HG02852 (cell line): ENCODE data around the gene DNAJC15.

Experiments used
- ATAC-seq: cut with Tn5 transposase; IDR thresholded peaks from one replicate; pipeline ENCODE4 v1.9.1; 2021; ENCODE audit warnings: mild to moderate bottlenecking, moderate library complexity; ENCODE audit not compliant: unreplicated experiment

DNAJC15 gene

DNA sequence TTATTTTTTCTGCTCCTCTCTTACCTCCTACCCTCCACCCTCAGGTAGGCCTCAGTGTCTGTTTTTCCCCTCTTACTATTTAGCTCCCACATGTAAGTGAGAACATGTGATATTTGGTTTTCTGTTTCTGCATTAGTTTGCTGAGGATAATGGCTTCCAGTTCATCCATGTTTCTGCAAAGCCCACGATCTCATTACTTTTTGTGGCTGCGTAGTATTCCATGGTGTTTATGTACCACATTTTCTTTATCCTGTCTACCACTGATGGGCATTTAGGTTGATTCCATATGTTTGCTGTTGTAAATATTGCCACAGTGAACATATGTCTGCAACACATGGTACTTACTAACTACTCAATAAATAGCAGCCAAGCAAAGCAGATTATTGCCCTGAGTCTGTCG, 56.8 kb downstream of the DNAJC15 start:
- no peak for ATAC-seq

DNA sequence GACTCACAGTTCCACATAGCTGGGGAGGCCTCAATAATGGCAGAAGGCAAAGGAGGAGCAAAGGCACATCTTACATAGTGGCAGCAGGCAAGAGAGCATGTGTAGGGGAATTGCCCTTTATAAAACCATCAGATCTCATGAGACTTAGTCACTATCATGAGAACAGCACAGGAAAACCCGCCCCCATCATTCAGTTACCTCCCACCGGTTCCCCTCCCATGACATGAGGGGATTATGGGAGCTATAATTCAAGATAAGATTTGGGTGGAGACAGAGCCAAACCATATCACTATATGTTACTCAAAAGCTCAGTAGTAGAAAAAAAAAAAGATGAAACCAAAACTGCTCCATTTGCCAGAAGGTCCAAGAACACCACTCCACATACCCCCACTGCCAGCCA, 58.5 kb downstream of the DNAJC15 start:
- no peak for ATAC-seq

DNA sequence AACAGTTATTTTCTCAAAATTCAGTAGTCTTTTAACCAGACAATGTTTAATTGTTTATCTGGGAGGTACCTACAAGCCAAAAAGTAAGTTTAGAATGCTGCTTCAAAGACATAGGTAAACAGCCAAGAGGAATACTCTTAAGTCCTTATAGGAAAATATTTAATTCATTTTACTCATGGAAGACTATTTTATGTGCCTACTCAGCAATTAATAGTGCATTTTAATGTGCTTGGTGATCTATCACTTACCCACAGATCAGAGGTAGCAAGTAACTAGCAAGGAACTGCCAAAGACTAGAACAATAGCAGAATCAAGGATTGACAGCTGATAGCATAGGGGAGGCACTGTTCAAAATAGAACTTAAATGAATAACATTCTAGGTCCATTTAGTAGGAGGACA, 60.4 kb downstream of the DNAJC15 start:
- ATAC-seq, result no peak

DNA sequence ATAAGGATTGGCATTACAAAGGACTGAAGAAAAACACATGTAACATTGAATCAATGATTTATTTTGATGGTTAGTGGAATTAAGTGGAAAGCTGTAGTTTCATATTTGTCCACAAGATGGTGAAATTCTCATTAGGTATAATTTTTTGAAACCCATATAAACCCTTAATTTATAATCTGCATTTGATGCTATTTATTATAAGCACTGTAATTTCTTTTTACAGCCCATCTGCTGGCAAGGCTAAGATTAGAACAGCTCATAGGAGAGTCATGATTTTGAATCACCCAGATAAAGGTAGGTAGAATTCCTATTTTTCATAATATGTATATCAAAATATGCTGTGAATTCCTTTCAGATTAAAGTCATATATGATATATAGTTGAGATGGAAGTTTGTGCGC, 62.2 kb downstream of the DNAJC15 start:
- ATAC-seq, result no peak

DNA sequence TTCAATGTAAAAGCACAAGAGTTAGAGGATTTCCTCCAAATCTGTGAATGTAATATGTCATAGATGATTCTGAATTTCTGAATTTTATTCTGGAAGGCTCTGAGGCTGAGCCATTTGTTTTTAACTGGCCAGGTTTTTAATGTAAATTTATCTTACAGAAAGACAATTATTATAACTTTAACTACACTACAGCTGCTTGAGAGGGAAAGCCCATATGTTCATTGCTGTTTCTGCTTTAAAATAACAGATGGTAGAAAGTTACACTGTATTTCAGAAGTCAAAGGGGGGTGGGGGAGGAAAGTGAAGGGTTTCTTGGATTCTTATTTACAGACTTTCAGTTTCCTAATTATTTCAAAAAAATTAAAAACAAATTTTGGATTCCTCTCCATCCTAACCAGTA, 62.8 kb downstream of the DNAJC15 start:
- no peak for ATAC-seq

DNA sequence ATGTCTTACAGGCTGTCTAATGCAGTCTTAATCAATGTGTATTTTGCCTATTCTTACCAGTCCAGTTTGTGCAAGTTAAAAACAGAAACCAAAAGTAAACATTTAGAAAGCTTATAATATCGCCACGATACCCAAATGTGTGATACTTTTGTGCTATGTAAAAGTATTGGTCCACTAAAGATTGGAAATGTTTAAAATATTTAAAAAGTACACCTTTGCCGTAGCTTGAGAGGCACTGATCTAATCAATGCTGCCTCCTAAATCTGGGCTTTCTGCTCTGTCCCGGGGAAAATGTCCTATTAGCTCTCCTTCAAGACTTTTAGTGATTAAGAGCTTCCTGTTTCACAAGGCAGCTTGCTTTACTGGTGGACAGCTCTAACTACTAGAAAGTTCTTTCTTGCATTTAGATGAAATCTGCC, 64.7 kb downstream of the DNAJC15 start:
- no peak for ATAC-seq

DNA sequence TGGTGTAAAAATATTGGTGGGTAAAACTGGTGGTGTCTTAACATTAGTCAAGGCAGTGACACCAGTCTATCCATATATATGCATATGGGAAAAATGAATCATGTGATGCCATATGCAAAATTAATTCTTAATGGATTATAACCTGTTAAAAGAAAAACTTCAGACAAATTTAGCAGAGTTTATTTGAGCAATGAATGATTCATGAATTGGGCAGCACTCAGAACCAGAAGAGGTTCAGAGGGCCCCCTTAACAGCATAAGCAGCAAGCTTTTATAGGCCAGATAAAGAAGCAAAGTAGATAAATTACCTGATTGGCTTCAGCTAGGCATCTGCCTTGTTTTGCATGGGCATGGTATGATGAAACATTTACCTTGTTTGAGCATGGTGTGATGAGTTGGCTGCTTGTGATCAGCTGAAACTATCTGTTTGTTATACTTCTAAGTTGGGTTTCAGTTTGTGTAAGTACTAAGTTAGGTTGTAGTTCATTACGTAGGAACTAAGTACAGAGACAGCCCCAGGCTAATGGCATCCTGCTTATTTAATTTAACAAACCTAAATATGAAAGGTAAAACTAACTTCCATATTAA, 66.6 kb downstream of the DNAJC15 start:
- no peak for ATAC-seq

DNA sequence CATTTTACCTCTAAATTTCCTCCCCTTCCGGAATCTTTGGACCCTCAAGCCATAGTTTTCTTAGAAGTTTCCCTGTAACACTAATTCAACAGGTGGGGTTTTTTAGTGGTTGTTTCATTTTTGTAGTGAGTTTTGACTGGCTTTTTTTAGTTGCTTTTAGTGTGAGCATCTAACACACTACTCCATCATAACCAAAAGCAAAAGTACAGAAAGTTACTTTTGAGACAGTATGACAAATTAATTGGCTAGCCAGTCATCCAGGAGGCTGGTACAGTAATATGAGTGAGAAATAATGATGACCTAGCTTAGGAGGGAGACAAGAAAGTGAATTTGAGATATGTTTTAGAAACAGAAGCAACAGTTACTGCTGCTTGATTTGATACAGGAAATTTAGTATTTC, 71.5 kb downstream of the DNAJC15 start:
- ATAC-seq, result peak; percentile 95

DNA sequence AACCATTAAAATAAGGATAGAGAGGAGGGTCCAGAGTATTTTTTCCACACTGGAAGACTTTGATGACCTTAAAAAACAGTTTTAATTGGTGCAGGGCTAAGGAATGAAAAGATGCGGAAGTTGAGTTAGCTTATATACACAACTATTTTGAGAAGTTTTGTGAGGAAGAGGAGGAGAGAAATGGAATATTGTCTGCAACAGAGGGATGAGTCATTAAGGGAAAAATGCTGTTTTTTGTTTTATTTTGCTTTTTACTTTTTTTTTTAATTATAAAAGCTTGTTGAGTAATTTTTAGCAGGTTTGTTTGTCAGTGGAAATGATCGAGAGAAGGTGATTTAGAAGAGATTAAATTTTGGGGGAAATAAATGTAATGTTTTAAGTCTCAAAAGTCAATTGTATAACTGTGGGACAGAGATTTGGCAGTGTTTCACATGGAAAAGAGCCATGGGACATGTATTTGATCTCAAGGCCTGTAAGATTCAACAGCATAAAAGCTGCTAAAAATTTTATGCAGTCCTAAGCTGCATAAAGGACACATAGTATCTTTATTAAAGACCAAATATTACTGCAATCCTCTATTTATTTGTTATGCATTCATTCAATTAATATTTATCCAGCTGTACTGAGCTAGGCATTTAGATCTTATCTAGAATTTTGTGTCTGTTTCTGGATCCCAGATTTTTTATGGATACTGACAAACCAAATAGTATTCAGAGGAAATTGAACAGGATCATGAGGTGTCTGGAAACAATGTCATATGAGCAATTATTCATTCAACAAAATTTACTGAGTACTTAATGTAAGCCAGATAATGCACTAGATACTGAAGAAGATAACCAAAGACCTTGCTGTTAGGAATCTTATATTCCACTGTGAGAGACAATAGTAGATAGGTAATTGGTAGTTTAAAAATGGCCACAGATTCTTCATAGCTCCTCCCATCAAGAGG, 72.7 kb downstream of the DNAJC15 start:
- no peak for ATAC-seq

DNA sequence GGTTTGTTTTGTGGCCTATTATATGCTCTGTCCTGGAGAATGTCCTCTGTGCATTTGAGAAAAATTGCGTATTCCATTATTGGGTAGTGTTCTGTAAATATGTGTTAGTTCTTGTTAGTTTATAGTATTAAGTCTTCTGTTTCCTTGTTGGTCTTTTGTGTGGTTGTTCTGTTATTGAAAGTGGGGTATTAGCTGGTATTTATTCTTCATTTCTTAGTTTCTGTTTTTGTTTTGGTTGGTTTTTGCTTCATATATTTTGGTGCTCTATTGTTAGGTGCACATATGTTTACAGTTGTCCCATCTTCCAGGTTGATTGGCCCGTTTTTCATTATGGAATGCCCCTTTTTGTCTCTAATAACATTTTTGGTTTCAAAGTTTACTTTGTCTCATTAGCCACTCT, 77.3 kb downstream of the DNAJC15 start:
- peak; percentile 48 for ATAC-seq

DNA sequence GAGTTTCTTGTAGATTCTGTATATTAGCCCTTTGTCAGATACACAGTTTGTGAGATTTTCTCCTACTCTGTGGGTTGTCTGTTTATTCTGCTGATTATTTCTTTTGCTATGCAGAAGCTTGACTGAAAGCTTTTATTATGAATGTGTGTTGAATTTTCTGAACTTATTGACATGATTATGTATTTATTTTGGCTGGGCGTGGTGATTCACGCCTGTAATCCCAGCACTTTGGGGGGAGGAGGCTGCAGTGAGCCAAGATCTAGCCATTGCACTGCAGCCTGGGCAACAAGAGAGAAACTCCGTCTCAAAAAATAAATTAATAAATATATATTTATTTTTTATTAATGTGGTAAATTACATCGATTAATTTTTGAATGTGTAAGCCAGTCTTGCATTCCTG, 78.9 kb downstream of the DNAJC15 start:
- ATAC-seq, result no peak

DNA sequence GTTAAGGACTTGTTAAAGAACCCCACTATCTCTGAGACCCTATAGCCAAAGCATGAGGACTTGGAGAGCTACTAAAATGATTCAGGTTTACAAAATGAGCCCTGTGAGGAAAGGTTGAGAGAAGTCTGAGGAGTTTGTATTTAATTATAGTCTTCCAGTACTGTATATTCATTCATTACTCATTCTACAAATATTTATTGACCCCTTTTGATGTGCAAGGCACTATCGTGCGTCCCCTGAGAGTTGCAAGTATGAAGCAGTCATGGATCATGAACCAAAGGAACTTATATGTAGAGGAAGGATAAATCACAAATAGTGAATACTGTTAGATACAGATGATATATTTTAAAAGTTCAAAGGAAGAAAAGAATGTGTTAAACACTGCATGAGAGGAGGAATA, 84.4 kb downstream of the DNAJC15 start:
- ATAC-seq, result no peak

DNA sequence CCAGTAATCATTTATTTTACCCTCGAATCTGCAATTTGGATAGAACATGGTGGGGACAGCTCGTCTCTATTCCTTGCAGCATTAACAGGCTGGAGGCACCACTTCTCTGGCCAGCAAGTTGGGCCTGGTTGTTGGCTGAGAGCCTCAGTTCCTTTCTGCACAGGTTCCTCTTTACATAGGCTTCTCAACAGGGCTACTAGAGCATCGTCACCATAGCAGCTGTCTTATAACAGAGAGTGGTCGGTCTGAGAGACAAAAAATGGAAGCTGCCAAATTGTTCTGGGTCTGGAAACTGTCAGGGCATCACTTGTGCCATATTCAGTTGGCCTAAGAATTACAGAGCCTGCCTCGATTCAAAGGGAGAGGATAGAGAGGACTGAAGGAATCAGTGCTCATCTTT, 86.7 kb downstream of the DNAJC15 start:
- ATAC-seq, result no peak

DNA sequence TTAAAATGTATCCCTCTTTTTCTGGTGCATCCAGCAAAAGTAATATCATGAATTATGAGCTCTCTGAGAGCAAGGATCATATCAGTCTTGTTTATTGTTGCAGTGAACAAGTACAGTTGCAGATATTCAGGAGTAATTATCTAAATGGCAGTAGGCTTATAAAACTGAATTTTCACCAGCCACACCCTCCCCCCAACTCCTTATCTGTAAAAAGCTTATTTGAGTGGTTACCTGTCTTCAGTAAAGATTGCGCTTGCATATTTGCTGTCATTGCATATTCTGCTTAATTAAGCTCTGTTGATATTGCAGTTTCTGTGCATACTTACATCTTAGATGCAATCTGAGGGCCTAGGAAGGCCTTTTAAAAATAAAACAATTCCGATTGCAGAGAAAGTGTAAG, 87.3 kb downstream of the DNAJC15 start:
- no peak for ATAC-seq

DNA sequence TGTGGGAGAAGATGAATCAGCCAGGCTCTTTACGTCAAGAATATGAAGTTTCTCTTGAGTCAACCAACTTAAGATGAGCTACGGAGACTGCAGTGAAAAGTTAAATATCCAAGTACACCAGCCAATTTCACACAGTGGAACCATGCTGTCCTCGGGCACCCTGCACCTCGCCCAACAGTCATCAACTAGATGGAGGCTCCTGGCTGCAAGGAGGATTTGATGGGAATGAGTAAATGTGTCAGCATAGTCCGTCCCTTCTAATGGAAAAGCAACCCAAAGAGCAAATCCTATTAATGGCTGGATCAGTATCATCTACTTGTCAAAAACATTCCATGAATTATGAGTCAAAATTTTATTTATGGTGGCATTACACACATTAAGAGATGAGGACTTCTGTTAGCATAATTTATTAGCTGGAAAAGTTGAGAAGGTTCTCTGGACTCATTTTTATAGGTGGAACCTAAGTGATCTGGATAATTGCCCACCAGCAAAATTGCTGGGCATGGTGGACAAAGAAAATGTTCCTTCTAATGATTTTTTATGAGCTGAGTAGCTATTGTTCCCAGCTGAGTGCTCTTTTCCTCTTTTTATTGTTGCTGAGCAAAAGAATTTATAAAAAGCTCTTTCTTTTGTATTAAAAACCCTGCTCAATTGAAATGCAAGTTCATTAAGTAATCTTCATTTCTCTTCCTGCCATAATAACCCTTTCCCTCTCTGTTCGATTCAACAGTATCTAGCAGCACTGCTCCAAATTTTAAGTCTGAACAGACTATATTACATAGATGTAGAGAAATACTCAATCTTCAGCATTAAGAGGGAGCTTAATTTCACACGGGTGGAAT, 88.4 kb downstream of the DNAJC15 start:
- no peak for ATAC-seq

DNA sequence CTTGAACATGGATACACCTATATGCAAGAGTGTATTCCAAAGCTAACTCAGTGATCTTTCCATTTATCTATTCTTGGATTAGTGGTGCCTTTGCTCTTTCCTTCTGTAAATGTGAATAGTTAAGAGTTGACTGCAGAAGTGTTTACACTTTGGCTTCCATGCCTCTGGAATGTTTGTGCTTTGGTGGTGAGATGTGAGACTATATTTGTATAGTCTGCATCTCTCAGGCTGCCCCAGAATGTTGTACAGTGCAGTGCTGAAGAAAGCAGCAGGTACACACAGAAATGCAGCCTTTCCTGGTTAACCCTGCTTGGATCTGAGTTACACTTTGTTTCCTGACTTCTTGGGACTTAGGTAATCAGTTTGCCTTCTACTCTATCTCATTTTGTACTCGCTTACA, 90.2 kb downstream of the DNAJC15 start:
- no peak for ATAC-seq

DNA sequence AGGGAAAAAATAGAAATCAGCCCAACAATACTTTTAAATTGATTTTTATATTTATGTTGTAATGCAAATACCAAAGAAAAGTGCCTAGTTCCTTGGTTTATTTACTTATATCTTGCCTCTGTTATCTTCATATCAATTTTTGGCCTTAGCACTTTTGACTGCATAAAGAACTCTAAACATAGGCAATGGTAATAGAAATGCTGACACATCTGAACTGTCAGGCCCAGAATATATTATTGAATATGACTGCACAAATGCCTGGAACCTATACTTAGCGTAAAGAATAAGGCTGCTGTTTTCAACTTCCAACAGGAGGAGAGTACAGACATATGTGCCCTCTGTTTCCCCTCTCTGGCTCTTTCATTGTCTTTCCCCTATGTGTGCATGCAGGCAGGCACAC, 91.1 kb downstream of the DNAJC15 start:
- no peak for ATAC-seq

DNA sequence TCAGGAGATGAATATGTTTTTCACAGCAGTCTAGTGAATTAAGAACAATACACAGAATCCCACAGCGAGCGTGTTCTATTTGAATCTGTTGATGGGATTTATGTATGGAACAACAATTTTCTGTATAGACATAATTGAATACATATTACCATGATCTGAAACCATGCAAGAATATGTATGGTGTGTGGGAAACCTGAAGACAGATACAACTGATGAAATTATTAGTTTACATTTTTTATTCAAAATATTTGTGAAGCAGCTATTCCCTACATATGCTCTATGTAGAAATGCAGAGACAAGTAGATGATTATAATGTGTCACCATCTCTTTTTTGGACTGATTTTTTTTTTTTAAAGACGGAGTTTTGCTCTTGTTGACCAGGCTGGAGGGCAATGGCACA, 91.8 kb downstream of the DNAJC15 start:
- ATAC-seq, result no peak

DNA sequence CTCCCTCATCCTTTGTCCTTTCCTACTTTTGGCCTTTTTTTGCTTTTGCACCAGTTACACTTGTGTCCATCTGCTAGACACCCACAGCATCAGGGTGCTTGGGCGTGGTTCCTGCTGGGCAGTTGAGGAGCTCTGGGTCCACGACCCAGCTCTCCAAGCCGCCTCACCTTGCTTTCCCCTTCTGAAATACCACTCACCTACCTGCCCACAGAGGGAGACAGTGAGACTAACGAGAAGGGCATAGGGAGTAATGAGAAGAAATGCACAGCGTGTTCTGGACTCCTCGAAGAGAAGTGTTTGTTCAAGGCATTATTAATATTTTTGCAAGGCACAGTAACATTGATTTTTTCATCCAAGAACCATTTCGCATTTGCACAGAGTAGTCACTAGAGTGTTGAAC, 92.9 kb downstream of the DNAJC15 start:
- ATAC-seq, result no peak

DNA sequence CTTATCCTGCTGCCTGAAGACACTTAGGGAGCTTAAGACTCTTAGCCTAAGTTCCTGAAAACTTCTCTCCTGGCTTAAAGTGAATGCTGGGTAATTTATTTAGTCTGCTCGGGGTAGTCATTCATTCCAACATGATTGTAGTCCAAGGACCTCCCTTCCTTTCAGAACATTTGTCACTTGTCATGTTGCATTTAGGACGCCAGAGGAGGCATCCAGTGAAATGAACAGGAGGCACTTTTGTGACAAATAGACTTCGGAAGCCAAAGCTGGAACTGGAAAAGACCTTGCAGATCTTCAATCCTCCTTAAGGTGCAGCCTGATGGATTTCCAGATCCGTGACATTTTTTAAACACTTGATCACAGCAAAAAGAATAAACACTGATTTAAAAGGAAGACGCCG, 95.1 kb downstream of the DNAJC15 start:
- no peak for ATAC-seq

DNA sequence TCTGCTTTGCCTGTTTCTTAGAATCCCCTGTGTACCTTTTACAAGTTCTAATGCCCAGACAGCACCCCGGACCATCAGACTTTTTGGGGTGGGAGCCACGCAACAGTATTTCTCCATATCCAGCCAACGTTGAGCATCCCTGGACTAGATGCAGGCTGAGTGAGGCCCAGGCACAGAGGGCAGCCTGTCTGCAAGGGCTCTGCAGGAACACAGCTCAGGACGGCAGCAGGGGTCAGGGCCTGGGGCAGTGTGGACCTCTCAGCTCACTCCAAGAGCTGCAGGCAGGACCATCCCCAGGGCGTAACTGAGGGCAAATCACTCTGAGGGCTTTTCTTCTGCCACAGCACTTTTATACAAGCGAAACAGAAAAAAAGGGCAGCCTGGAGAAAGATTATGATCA, 95.8 kb downstream of the DNAJC15 start:
- ATAC-seq, result no peak

DNA sequence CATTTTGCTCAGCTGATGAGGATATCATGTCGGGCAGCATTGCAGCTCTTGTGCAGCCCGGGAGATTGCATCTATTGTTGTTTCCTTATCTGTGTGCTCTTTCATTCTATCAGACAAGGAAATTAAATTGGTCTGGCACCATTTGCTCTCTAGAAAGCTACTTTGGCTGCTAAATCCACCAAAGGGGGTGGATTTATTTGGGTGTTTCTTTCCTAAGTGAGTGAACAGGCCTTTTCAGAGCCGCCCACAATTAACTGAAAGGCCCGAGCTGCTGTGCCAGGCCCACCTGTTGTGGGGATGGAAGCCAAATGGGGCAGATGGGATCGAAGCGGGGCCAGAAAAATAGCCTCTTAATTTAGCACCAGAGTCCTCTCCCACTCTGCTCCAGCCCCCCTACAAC, 99.4 kb downstream of the DNAJC15 start:
- no peak for ATAC-seq
